ENCODE results near the gene FAM53A. TPM values are rescaled to one million over a fixed set of nuclear protein-coding genes. Genes with fewer than 3 reads are reported as not detected.
"Not testable (repeated sequence)": the region's sequence is repeated elsewhere in the genome, so short reads cannot be mapped to it uniquely, and the experiment has no call there.

FAM53A gene
- total and polyA plus RNA-seq, 8 donors = 0.73 to 2.8 (median 1.8) TPM; not detected in 4

DNA sequence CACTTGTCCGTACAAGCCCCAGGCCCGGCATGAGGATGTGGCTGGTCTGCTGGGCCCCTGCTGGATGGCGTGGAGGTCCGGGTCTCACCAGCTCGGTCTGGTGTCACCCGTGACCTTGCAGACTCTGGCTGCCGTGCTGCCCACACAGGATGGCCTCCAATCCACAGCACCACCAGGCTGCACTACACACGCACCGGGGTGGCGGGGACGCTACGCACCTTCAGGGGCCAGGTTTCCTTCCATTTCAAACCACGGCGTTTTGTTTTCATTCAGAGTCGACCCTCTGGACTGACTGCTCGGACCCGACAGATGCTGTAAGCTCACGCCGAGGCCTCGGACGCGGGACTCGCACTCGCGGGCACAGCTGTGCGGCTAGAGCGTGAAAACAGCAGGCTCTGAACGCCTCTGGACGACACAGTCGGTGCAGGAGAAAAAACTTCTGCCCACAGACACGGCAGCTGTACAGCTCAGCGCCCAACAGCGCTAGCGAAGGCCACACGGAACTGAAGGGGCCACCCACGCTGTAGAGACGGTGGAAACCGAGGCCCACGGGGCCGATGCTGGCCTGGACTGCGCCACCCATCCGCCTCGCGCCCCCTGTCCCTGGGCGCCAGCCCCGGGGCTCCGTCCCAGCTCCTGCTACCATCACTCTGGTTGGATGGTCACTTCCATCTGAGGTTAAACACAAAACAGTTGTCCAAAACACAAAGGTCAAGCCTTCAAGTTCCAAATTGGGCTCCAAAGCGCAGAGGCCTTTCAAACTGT lies 40.0 kb downstream of the FAM53A start:
- H3K27me3 ChIP-seq = no peaks in the 10 kb centered on the region
- H3K36me3 ChIP-seq = no peaks in the 10 kb centered on the region
- peak overlapping the region in 4 of 5 donors; percentile 14 to 84 (median 34) for H3K27ac ChIP-seq
- H3K4me1 ChIP-seq = peaks cover 7 to 19% (median 16%) of the 10 kb centered on the region in 4 donors
- TF ChIP-seq EP300 (IDR thresholded peaks at IDR 0.05) = no peak
- no peak for TF ChIP-seq POLR2AphosphoS5 (IDR thresholded peaks at IDR 0.05)
- TF ChIP-seq, protein P1, sequence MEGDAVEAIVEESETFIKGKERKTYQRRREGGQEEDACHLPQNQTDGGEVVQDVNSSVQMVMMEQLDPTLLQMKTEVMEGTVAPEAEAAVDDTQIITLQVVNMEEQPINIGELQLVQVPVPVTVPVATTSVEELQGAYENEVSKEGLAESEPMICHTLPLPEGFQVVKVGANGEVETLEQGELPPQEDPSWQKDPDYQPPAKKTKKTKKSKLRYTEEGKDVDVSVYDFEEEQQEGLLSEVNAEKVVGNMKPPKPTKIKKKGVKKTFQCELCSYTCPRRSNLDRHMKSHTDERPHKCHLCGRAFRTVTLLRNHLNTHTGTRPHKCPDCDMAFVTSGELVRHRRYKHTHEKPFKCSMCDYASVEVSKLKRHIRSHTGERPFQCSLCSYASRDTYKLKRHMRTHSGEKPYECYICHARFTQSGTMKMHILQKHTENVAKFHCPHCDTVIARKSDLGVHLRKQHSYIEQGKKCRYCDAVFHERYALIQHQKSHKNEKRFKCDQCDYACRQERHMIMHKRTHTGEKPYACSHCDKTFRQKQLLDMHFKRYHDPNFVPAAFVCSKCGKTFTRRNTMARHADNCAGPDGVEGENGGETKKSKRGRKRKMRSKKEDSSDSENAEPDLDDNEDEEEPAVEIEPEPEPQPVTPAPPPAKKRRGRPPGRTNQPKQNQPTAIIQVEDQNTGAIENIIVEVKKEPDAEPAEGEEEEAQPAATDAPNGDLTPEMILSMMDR (IDR thresholded peaks at IDR 0.05) = no peak
- no peak for TF ChIP-seq POLR2A (IDR thresholded peaks at IDR 0.05)
- intact Hi-C loops (cut with DNase I; ENCODE audit: low total_unique reads) = no loop called here
- WGBS, 5 donors = 91 to 96% (median 94%) methylated on average over 46 to 48 of the region's 48 CpGs
- DNase-seq = no peak
- no peak overlapping the region for H3K4me3 ChIP-seq
- H3K9me3 ChIP-seq = no peaks in the 10 kb centered on the region

DNA sequence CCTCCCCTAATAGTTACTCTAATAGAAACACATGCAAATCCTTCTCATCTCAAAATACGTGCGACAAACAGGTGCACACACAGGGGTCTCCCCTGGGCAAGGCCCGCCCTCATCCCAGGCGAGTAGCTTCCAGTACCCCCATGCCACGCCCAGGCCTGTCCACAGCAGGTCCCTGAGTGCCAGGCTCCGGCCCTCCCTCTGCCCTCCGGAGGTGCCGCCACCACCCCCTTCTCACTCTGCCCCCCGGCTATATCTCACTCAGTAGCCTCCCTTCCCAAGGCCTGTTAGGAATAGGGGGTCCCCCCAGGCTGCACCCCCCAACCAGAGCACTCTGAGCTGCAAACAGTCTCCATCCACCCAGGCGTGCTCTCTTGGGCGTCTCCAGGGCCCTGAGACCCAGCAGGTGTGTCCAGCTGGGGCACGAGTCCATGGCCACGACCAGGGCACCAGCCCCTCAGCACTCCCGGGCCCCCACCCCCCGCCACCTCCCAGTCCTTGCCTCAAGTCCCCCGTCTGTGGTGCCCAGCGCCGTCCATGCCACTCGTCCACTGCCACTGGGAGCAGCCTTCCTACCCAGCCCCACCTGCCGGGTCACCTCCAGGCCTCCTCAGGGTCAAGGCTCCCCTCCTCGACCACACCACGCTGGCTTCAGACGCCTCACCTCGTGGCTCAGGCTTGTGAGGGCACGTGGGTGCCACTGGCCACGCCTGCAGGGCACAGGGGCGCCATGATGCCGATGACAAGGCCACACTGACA lies 41.7 kb downstream of the FAM53A start:
- no peak for TF ChIP-seq EP300 (IDR thresholded peaks at IDR 0.05)
- TF ChIP-seq, protein P1 (IDR thresholded peaks at IDR 0.05) = no peak
- TF ChIP-seq POLR2A (IDR thresholded peaks at IDR 0.05) = no peak
- no peak for TF ChIP-seq POLR2AphosphoS5 (IDR thresholded peaks at IDR 0.05)
- H3K9me3 ChIP-seq = no peaks in the 10 kb centered on the region
- peaks cover 0 to 4% (median 0%) of the 10 kb centered on the region in 3 donors for H3K27me3 ChIP-seq
- 90 to 91% (median 91%) methylated on average over 22 to 28 of the region's 28 CpGs for WGBS, 5 donors
- H3K4me3 ChIP-seq = no peak overlapping the region
- H3K36me3 ChIP-seq = no peaks in the 10 kb centered on the region
- DNase-seq = no peak
- H3K27ac ChIP-seq = no peak overlapping the region
- intact Hi-C loops (cut with DNase I; ENCODE audit: low total_unique reads) = no loop called here
- peaks cover 7 to 19% (median 16%) of the 10 kb centered on the region in 4 donors for H3K4me1 ChIP-seq

DNA sequence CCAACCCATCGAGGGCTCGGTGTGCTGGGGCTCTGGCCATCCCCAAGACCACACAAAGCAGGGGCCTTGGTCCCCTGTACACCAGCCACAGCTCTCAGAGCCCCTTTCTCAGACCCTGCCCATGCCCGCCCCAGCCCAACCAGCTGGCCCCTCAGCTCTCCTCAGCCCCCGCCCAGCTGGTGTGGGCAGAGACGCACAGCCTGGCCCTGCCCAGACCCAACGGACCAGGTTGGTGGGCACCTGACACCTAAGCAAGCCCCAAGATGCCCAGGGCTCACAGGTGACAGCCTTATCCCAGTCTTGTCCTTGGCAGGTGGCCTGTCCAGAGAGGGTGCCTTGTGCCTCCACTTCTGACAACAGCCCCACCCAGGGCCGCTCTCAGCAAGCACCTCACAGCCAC lies 42.4 kb downstream of the FAM53A start:
- intact Hi-C loops (cut with DNase I; ENCODE audit: low total_unique reads) = no loop called here
- no peak for TF ChIP-seq POLR2AphosphoS5 (IDR thresholded peaks at IDR 0.05)
- Histone ChIP-seq H3K4me1 (peaks cover 7 to 19% (median 16%) of the 10 kb centered on the region in 4 donors), H3K36me3 (no peaks in the 10 kb centered on the region), H3K9me3 (no peaks in the 10 kb centered on the region), H3K27me3 (peaks cover 0 to 10% (median 0%) of the 10 kb centered on the region in 3 donors), H3K4me3 (no peak overlapping the region), H3K27ac (no peak overlapping the region)
- 93 to 98% (median 96%) methylated on average over 5 to 7 of the region's 7 CpGs for WGBS, 5 donors
- no peak for DNase-seq

DNA sequence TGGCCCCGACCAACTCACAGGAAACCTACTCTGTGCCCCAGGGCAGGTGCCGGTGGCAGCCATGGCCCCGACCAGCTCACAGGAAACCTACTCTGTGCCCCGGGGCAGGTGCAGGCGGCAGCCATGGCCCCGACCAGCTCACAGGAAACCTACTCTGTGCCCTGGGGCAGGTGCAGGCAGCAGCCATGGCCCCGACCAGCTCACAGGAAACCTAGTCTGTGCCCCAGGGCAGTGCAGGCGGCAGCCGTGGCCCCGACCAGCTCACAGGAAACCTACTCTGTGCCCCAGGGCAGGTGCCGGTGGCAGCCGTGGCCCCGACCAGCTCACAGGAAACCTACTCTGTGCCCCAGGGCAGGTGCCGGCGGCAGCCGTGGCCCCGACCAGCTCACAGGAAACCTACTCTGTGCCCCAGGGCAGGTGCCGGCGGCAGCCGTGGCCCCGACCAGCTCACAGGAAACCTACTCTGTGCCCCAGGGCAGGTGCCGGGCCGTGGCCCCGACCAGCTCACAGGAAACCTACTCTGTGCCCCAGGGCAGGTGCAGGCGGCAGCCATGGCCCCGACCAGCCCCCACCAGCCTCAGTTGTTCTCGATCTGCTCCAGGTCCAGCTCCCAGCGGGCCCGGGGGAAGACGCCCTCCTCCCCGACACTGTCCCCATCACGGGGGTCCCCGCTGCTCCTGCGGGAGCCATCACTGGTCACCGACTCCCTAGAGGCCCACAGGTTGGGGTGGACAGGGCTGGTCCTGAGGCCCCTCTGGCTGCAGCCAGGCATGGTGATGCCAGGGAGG lies 43.2 kb downstream of the FAM53A start:
- 88 to 96% (median 91%) methylated on average over 11 to 35 of the region's 35 CpGs for WGBS, 5 donors
- H3K36me3 ChIP-seq; H3K9me3 ChIP-seq; H3K4me3 ChIP-seq; intact Hi-C loops (cut with DNase I; ENCODE audit: low total_unique reads); DNase-seq; H3K27me3 ChIP-seq; H3K27ac ChIP-seq: not testable (repeated sequence)
- H3K4me1 ChIP-seq = peaks cover 7 to 19% (median 16%) of the 10 kb centered on the region in 4 donors

DNA sequence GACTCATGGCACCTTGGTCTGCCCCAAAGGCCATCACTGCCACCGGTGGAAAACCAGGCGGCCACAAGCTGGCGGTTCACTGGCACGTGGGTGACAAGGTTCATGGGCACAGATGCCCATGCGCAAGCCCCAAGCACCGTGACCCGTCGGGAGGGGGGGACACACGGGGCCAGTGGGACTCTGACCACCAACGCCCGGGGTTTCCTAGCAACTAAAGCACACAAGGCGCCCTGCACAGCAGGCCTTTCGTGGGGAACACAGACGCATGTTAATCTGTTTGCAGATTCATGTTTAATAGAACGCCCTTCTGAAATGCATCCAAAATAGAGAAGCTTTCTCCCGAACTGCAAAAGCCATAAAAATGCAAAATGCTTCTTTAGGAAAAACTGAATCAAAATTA lies 43.9 kb downstream of the FAM53A start:
- 70 to 80% (median 78%) methylated on average over 9 to 16 of the region's 16 CpGs for WGBS, 5 donors
- Histone ChIP-seq H3K4me3 (no peak overlapping the region), H3K9me3 (peaks cover 0 to 2% (median 0%) of the 10 kb centered on the region in 4 donors), H3K36me3 (no peaks in the 10 kb centered on the region), H3K4me1 (peaks cover 7 to 13% (median 10%) of the 10 kb centered on the region in 4 donors), H3K27ac (no peak overlapping the region), H3K27me3 (peaks cover 0 to 10% (median 0%) of the 10 kb centered on the region in 3 donors)
- DNase-seq = peak in 1 of 2 donors; percentile 54
- TF ChIP-seq POLR2A (IDR thresholded peaks at IDR 0.05) (no peak), POLR2AphosphoS5 (IDR thresholded peaks at IDR 0.05) (no peak), EP300 (IDR thresholded peaks at IDR 0.05) (no peak)
- TF ChIP-seq, protein P1 (IDR thresholded peaks at IDR 0.05) = no peak
- intact Hi-C loops (cut with DNase I; ENCODE audit: low total_unique reads) = no loop called here
